ENCODE measurements around the gene LIN7A.

DNA sequence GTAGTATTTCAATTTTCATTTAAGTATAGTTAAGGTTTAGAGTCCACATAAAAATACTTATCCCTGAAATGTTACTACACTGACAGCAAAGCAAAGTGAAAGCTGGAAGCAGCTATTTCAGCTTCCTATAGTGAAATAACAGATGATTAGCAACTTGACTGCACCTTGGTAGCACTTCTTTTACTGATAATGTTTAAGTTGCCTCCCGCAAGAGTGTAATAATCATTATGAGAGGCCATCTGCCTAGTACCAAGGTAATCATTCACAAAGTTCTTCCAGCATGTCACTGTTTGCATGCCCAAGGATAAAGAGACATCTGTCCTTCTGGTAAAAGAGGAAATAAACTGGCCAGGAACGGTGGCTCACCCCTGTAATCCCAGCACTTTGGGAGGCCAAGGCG is 69.8 kb downstream of the LIN7A start:
- TF ChIP-seq GATA2 (IDR thresholded peaks at IDR 0.05; ENCODE audit: low read depth, low read length) = no peak
- no peak for TF ChIP-seq GATA3 (IDR thresholded peaks at IDR 0.05; ENCODE audit: low read depth, low read length)
